Neuronal stem cell (in vitro differentiated cells): Measurements from ENCODE around the gene SMIM24.

Experiments used
- DNase-seq: peaks from one replicate; pipeline ENCODE4 v3.0.0-alpha.2; 2013; ENCODE audit warnings: low spot score
- H2AFZ ChIP-seq: one replicate; pipeline ENCODE4 v1.6.1; 2013; ENCODE audit warnings: mild to moderate bottlenecking, low read length, inconsistent platforms
- H2AK5ac ChIP-seq: 2 replicates; pipeline ENCODE4 v1.6.1; 2013; ENCODE audit warnings: low read depth, mild to moderate bottlenecking, inconsistent platforms, low read length, moderate library complexity, mixed read lengths
- H2BK120ac ChIP-seq: 2 replicates; pipeline ENCODE4 v1.6.1; 2013; ENCODE audit warnings: low read depth, mild to moderate bottlenecking, inconsistent platforms, low read length, moderate library complexity, mixed read lengths
- H2BK12ac ChIP-seq: one replicate; pipeline ENCODE4 v1.6.1; 2013; ENCODE audit warnings: low read length, inconsistent platforms
- H2BK15ac ChIP-seq: 2 replicates; pipeline ENCODE4 v1.6.1; 2013; ENCODE audit warnings: mild to moderate bottlenecking, low read length, inconsistent platforms, mixed read lengths
- H2BK5ac ChIP-seq: one replicate; pipeline ENCODE4 v1.6.1; 2013; ENCODE audit warnings: inconsistent platforms, mild to moderate bottlenecking, low read length, moderate library complexity
- H3K14ac ChIP-seq: one replicate; pipeline ENCODE4 v1.6.1; 2013; ENCODE audit warnings: low read length, inconsistent platforms
- H3K18ac ChIP-seq: 2 replicates; pipeline ENCODE4 v1.6.1; 2013; ENCODE audit warnings: low read length, inconsistent platforms
- H3K23ac ChIP-seq: 2 replicates; pipeline ENCODE4 v1.6.1; 2013; ENCODE audit warnings: low read depth, mild to moderate bottlenecking, mixed read lengths, low read length, inconsistent platforms; ENCODE audit not compliant: poor library complexity
- H3K27ac ChIP-seq: replicated peaks from 3 replicates; pipeline ENCODE4 v1.5.1; 2013; ENCODE audit warnings: low read length, inconsistent platforms
- H3K27me3 ChIP-seq, 3 experiments: 2 replicates each; pipeline ENCODE4 v1.6.1; 2013; ENCODE audit warnings: low read length in 3 of 3, mild to moderate bottlenecking in 2 of 3, inconsistent platforms in 1 of 3, low read depth in 1 of 3, mixed read lengths in 1 of 3, moderate library complexity in 1 of 3; ENCODE audit not compliant: control insufficient read depth in 3 of 3, insufficient read depth in 3 of 3
- H3K36me3 ChIP-seq, 2 donors: replicated peaks in 1 of 2; 2 replicates each; pipeline ENCODE4 v1.6.1; 2013; ENCODE audit warnings: low read length in 2 of 2; ENCODE audit not compliant: control insufficient read depth in 2 of 2, insufficient read depth in 2 of 2
- H3K4ac ChIP-seq: 2 replicates; pipeline ENCODE4 v1.6.1; 2013; ENCODE audit warnings: inconsistent platforms, mild to moderate bottlenecking, low read length, moderate library complexity
- H3K4me1 ChIP-seq, 2 donors: 1 replicate in 1 of 2; 2 replicates in 1 of 2; pipeline ENCODE4 v1.6.1; 2013; ENCODE audit warnings: low read length in 2 of 2, low read depth in 1 of 2; ENCODE audit not compliant: control insufficient read depth in 2 of 2, insufficient read depth in 1 of 2
- H3K4me2 ChIP-seq: one replicate; pipeline ENCODE4 v1.6.1; 2013; ENCODE audit warnings: mild to moderate bottlenecking, low read length, inconsistent platforms; ENCODE audit not compliant: insufficient read depth, poor library complexity, severe bottlenecking
- H3K4me3 ChIP-seq, 2 donors: 2 replicates each; pipeline ENCODE4 v1.5.1; 2013; ENCODE audit warnings: low read length in 2 of 2, mild to moderate bottlenecking in 2 of 2, inconsistent platforms in 1 of 2, moderate library complexity in 1 of 2
- H3K79me1 ChIP-seq: one replicate; pipeline ENCODE4 v1.6.1; 2013; ENCODE audit warnings: low read depth, mild to moderate bottlenecking, inconsistent platforms, low read length, moderate library complexity
- H3K9ac ChIP-seq: one replicate; pipeline ENCODE4 v1.6.1; 2013; ENCODE audit warnings: mild to moderate bottlenecking, low read depth, low read length, inconsistent platforms; ENCODE audit not compliant: poor library complexity
- H3K9me3 ChIP-seq, 2 donors: replicated peaks in 1 of 2; 2 replicates each; pipeline versions ENCODE3 to v1.6.1; 2013; ENCODE audit warnings: low read length in 2 of 2, mild to moderate bottlenecking in 2 of 2, inconsistent platforms in 1 of 2, low read depth in 1 of 2, mixed read lengths in 1 of 2, moderate library complexity in 1 of 2; ENCODE audit not compliant: control insufficient read depth in 2 of 2, insufficient read depth in 1 of 2
- H4K8ac ChIP-seq: one replicate; pipeline ENCODE4 v1.6.1; 2013; ENCODE audit warnings: low read depth, mild to moderate bottlenecking, inconsistent platforms, low read length, moderate library complexity
- H4K91ac ChIP-seq: one replicate; pipeline ENCODE4 v1.6.1; 2013; ENCODE audit warnings: low read length, low read depth, mild to moderate bottlenecking, inconsistent platforms; ENCODE audit not compliant: poor library complexity
- WGBS, 2 donors: extraction: QIAGEN DNeasy Blood & Tissue Kit; methylation state at CpG; one replicate each; pipeline ENCODE4 v1.1.7; 2013; ENCODE audit warnings: missing lambda C conversion rate in 2 of 2, mixed read lengths in 1 of 2; ENCODE audit not compliant: insufficient read length in 2 of 2, insufficient replicate concordance in 1 of 2; ENCODE audit errors: extremely low coverage in 2 of 2; 5-methylcytosine and 5-hydroxymethylcytosine counted together

SMIM24 gene

DNA sequence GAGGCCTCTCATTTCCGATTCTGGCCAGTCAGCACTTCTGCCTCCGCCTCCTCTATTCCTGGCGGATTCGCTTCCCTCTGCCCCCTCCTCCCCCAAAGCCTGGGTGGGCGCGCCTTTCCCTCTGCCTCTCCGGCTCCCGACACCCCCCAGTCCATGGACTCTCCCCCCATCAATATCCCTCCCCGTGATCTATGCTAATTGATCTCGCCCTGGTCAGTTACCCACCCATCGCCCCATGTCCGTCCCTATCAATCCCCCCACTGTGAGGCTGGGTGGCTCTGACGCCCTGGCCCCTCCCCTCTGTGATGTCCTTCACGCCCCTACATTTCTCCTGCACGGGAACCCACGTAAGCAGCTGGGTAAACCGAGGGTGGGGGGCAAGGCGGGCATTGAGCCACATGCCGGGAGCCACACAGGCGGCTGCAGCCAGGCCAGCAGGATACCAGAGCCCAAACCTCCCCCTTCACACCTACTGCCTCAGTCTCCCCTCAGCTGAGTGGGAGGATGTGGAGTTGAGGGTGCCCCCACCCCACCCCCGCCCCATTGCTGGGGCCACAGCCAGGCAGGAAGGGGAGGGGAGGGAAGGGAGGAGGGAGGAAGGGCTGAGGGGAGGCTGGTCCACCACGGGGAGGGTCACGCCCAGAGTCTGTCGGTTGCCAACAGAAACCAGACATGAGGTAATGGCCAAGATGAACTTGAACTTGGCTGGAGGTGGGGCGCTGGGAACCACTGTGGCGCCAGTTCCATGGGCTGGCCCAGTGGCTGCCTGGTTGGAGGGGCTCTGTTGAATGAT is 21.0 kb downstream of the SMIM24 start:
- Histone ChIP-seq H3K79me1 (peaks cover 3% of the 10 kb centered on the region), H3K4me2 (no peak overlapping the region), H3K4ac (peak overlapping the region; percentile 53), H3K9ac (peak overlapping the region; percentile 77), H3K23ac (peak overlapping the region; percentile 65), H2AK5ac (peak overlapping the region; percentile 10), H3K14ac (peak overlapping the region; percentile 56), H2BK5ac (peak overlapping the region; percentile 39), H2BK120ac (peak overlapping the region; percentile 91), H4K91ac (no peak overlapping the region), H3K9me3 (peaks cover 0 to 2% of the 10 kb centered on the region in 2 donors), H2BK12ac (no peak overlapping the region), H3K4me3 (no peak overlapping the region), H3K27ac (no peak overlapping the region), H3K27me3 (peaks cover 15 to 58% (median 21%) of the 10 kb centered on the region in 3 experiments), H3K36me3 (no peaks in the 10 kb centered on the region), H4K8ac (peak overlapping the region; percentile 43), H3K4me1 (peaks cover 15 to 23% of the 10 kb centered on the region in 2 donors), H2AFZ (no peak overlapping the region), H3K18ac (peak overlapping the region; percentile 71), H2BK15ac (no peak overlapping the region)
- DNase-seq: no peak
- WGBS, 2 donors: no CpG with 5 or more reads among the region's 26 CpGs

DNA sequence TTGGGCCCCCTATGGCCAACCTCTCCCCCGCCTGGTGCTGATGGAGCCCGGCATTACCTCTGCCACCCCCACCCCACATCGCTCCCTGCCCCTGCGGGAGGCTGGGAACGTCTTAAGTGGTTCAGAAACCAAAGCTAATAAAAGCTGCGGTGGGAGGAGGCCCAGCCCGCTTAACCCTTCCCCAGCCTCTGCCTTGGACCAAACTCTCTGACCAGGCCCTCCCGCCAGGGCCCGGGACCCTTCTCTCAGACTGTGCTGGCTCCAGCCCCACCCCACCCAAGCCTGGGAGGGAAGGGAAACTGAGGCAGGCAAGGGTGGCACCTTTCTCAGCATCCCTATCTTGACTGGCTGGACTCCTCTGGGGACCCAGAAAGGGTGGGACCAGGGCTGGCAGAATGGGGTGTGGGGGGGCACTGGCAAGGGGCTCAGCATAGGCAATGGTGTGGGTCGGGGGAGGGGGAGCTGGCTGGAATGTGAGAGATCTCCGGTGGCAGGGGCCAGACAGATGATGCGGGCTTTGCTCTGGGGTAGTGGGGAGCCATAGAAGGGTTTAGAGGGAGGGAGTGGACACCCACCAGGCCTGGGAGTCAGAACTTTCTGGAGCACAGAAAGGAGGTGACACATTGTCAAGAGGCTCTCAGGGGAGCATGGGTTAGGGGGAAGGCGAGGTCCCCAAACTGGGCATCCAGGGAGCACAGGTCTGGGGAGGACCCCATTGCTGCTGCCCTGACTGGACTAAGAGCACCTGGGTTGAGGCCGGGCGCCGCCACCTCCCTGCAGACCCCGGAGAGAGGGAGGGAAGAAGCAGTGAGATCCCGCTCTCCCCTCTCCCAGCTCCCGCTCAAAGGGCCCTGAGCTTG is 21.9 kb downstream of the SMIM24 start:
- Histone ChIP-seq H4K91ac (no peak overlapping the region), H3K23ac (no peak overlapping the region), H2BK5ac (peak overlapping the region; percentile 0), H2AFZ (no peak overlapping the region), H3K18ac (peak overlapping the region; percentile 70), H3K36me3 (no peaks in the 10 kb centered on the region), H3K4ac (no peak overlapping the region), H3K4me1 (peaks cover 13 to 18% of the 10 kb centered on the region in 2 donors), H3K9me3 (peaks cover 0 to 2% of the 10 kb centered on the region in 2 donors), H4K8ac (no peak overlapping the region), H2BK15ac (no peak overlapping the region), H2BK120ac (no peak overlapping the region), H3K27ac (no peak overlapping the region), H2BK12ac (no peak overlapping the region), H3K4me2 (peak overlapping the region; percentile 11), H3K79me1 (peaks cover 3% of the 10 kb centered on the region), H3K9ac (no peak overlapping the region), H3K14ac (peak overlapping the region; percentile 14), H2AK5ac (peak overlapping the region; percentile 37), H3K27me3 (peaks cover 13 to 49% (median 15%) of the 10 kb centered on the region in 3 experiments), H3K4me3 (no peak overlapping the region)
- DNase-seq: no peak
- whole genome bisulfite sequencing, 2 donors: no CpG with 5 or more reads among the region's 19 CpGs

DNA sequence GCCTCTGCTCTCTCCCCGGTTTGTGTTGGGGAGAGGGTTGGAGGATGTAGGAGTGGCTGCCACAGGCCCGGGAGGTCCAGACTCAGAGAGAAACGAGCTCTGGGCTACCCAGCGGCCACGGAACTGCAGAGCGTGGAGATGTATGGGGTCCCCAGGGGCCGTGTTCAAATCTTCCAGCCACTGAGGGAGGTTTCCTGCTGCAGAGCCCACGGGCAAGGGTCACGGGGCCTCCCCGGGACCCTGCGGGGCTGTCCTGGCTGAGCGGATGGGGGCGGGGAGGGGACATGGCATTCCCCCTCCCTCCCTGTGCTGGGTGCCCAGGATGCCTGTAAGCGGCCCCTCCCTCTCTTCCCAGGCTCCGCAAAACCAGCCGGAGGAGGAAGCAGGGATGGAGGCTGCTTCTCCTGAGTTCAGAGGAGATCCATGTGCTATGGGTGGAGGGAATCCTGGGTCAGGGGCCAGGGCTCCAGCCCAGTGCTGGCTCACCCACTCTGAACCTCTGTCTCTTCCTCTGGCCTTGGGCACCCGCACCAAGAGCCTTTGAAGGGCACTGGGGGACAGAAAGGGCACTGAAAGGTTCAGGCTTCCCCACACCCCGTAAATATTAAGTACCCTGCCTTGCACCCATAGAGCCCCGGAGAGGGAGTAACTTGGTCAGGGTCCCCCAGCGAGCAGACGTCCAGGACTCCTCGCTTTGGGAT is 22.6 kb downstream of the SMIM24 start:
- H4K8ac ChIP-seq: no peak overlapping the region
- no peak overlapping the region for H3K23ac ChIP-seq
- H3K27me3 ChIP-seq: peaks cover 6 to 41% (median 12%) of the 10 kb centered on the region in 3 experiments
- peak overlapping the region; percentile 11 for H3K4me2 ChIP-seq
- H3K4me3 ChIP-seq: no peak overlapping the region
- peak overlapping the region; percentile 75 for H2BK15ac ChIP-seq
- H3K36me3 ChIP-seq: peaks cover 0 to 2% of the 10 kb centered on the region in 2 donors
- no peak overlapping the region for H3K14ac ChIP-seq
- H3K9me3 ChIP-seq: peaks cover 0 to 2% of the 10 kb centered on the region in 2 donors
- H2BK12ac ChIP-seq: no peak overlapping the region
- DNase-seq: no peak
- peaks cover 13 to 18% of the 10 kb centered on the region in 2 donors for H3K4me1 ChIP-seq
- H3K79me1 ChIP-seq: peaks cover 3% of the 10 kb centered on the region
- H4K91ac ChIP-seq: no peak overlapping the region
- H3K18ac ChIP-seq: peak overlapping the region; percentile 85
- peak overlapping the region; percentile 11 for H2AFZ ChIP-seq
- WGBS, 2 donors: no CpG with 5 or more reads among the region's 22 CpGs
- peak overlapping the region; percentile 4 for H2AK5ac ChIP-seq
- no peak overlapping the region for H3K4ac ChIP-seq
- H3K27ac ChIP-seq: no peak overlapping the region
- no peak overlapping the region for H2BK120ac ChIP-seq
- peak overlapping the region; percentile 0 for H2BK5ac ChIP-seq
- no peak overlapping the region for H3K9ac ChIP-seq
